Gastrocnemius medialis (tissue), 4 donors: ENCODE data around the gene KIRREL3.

ENCODE experiments used
- POLR2A ChIP-seq, 2 donors: fragments of 450-650 bp; IDR thresholded peaks; one replicate each; pipeline ENCODE4 v1.6.1; 2017; ENCODE audit warnings: antibody characterized with exemption in 2 of 2, mild to moderate bottlenecking in 2 of 2, moderate library complexity in 2 of 2
- TF ChIP-seq, protein P1 (sequence below), 5 experiments: fragments of 450-650 bp in 3 of 5; fragments of 200-600 bp in 2 of 5; sonication (generic) in 2 of 5; IDR thresholded peaks in 4 of 5; conservative IDR thresholded peaks in 1 of 5; 1 replicate in 4 of 5; 2 replicates in 1 of 5; pipeline ENCODE4 v1.5.1; 2016 to 2019; ENCODE audit warnings: antibody characterized with exemption in 5 of 5, mild to moderate bottlenecking in 3 of 5, moderate library complexity in 3 of 5

DNA sequence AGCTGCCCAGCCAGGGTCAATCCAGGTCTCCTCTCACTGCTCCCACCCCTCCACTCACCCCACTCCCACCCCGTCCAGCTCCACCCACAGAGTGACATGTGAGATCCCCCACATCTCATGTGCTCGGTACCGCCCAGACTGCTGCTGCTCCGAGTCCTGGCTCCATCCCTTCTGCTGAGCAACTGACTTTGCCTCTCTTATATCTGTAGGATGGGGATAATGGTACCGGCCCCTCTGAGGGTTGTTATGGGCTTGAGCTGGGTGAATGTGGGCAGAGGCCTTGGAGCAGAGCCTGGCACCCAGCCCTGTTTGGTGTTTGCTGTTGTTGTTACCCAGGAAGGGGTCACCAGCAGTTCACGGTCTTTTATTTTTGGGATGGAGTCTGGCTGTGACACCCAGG is 568.0 kb downstream of the KIRREL3 start:
- TF ChIP-seq, protein P1, sequence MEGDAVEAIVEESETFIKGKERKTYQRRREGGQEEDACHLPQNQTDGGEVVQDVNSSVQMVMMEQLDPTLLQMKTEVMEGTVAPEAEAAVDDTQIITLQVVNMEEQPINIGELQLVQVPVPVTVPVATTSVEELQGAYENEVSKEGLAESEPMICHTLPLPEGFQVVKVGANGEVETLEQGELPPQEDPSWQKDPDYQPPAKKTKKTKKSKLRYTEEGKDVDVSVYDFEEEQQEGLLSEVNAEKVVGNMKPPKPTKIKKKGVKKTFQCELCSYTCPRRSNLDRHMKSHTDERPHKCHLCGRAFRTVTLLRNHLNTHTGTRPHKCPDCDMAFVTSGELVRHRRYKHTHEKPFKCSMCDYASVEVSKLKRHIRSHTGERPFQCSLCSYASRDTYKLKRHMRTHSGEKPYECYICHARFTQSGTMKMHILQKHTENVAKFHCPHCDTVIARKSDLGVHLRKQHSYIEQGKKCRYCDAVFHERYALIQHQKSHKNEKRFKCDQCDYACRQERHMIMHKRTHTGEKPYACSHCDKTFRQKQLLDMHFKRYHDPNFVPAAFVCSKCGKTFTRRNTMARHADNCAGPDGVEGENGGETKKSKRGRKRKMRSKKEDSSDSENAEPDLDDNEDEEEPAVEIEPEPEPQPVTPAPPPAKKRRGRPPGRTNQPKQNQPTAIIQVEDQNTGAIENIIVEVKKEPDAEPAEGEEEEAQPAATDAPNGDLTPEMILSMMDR (IDR thresholded peaks at IDR 0.05 in 4 of 5, conservative IDR thresholded peaks at IDR 0.05 in 1 of 5) = no peak
- no peak for TF ChIP-seq POLR2A (IDR thresholded peaks at IDR 0.05)
